RWPE2 (cell line): Measurements from ENCODE around the gene RPL3.

ENCODE experiments used
- ATAC-seq: fragments of 200-7000 bp; cut with Tn5 transposase; 3 replicates; pipeline ENCODE4 v1.9.1; 2021; ENCODE audit warnings: low read depth
- DNase-seq: peaks from one replicate; pipeline ENCODE4 v3.0.0-alpha.2; 2020; ENCODE audit warnings: low spot score
- H3K27ac ChIP-seq: fragments of 450-650 bp; 2 replicates; pipeline ENCODE4 v1.5.1; 2017; ENCODE audit warnings: mild to moderate bottlenecking; ENCODE audit not compliant: poor library complexity, severe bottlenecking
- H3K27me3 ChIP-seq: fragments of 250-450 bp; sonication (Bioruptor Pico); 2 replicates; pipeline ENCODE4 v1.5.1; 2021; ENCODE audit warnings: mild to moderate bottlenecking, moderate library complexity; ENCODE audit not compliant: insufficient read depth, poor library complexity, severe bottlenecking
- H3K36me3 ChIP-seq: fragments of 250-450 bp; sonication (Bioruptor Pico); 2 replicates; pipeline ENCODE4 v1.5.1; 2020; ENCODE audit warnings: low read depth, mild to moderate bottlenecking, moderate library complexity
- H3K4me1 ChIP-seq: fragments of 250-450 bp; sonication (Bioruptor Pico); 2 replicates; pipeline ENCODE4 v1.5.1; 2021; ENCODE audit warnings: mild to moderate bottlenecking, moderate library complexity; ENCODE audit not compliant: insufficient read depth, poor library complexity, severe bottlenecking
- H3K4me3 ChIP-seq: fragments of 250-450 bp; sonication (Bioruptor Pico); 2 replicates; pipeline ENCODE4 v1.5.1; 2021; ENCODE audit warnings: mild to moderate bottlenecking, moderate library complexity; ENCODE audit not compliant: severe bottlenecking
- H3K9me3 ChIP-seq: fragments of 250-450 bp; sonication (Bioruptor Pico); 2 replicates; pipeline ENCODE4 v1.5.1; 2021; ENCODE audit warnings: mild to moderate bottlenecking, moderate library complexity; ENCODE audit not compliant: severe bottlenecking
- CTCF ChIP-seq: fragments of 450-650 bp; IDR thresholded peaks from one replicate; pipeline ENCODE4 v1.5.1; 2017; ENCODE audit warnings: mild to moderate bottlenecking, moderate library complexity; ENCODE audit not compliant: poor library complexity, severe bottlenecking

Gene RPL3

GRCh38 chr22:39270280-39270679, 49.1 kb downstream of the RPL3 start:
- TF ChIP-seq CTCF, result no peak
- no peak for ATAC-seq
- no peak for DNase-seq
- H3K27me3 ChIP-seq, result no peaks in the 10 kb centered on the region
- no peaks in the 10 kb centered on the region for H3K36me3 ChIP-seq
- H3K9me3 ChIP-seq, result no peaks in the 10 kb centered on the region
- H3K4me1 ChIP-seq, result no peaks in the 10 kb centered on the region
- H3K4me3 ChIP-seq, result no peak overlapping the region
- H3K27ac ChIP-seq, result no peak overlapping the region

GRCh38 chr22:39269095-39269790, 50.2 kb downstream of the RPL3 start:
- H3K27ac ChIP-seq, result no peak overlapping the region
- ATAC-seq, result no peak
- no peaks in the 10 kb centered on the region for H3K27me3 ChIP-seq
- H3K36me3 ChIP-seq, result no peaks in the 10 kb centered on the region
- no peak for TF ChIP-seq CTCF
- no peaks in the 10 kb centered on the region for H3K9me3 ChIP-seq
- no peak for DNase-seq
- no peak overlapping the region for H3K4me3 ChIP-seq
- H3K4me1 ChIP-seq, result no peaks in the 10 kb centered on the region

- no peak for TF ChIP-seq CTCF
- H3K4me1 ChIP-seq, result no peaks in the 10 kb centered on the region
- H3K36me3 ChIP-seq, result no peaks in the 10 kb centered on the region
- no peaks in the 10 kb centered on the region for H3K9me3 ChIP-seq
- H3K4me3 ChIP-seq, result no peak overlapping the region
- ATAC-seq (no peak), DNase-seq (no peak)
- H3K27me3 ChIP-seq, result no peaks in the 10 kb centered on the region
- H3K27ac ChIP-seq, result no peak overlapping the region
These were observed 50.8 kb downstream of the RPL3 start for GRCh38 chr22:39268645-39269044.

- Histone ChIP-seq H3K36me3 (no peaks in the 10 kb centered on the region), H3K4me3 (no peak overlapping the region), H3K27ac (no peak overlapping the region), H3K27me3 (no peaks in the 10 kb centered on the region), H3K9me3 (no peaks in the 10 kb centered on the region), H3K4me1 (no peaks in the 10 kb centered on the region)
- ATAC-seq (no peak), DNase-seq (no peak)
- TF ChIP-seq CTCF, result no peak
These were observed 51.4 kb downstream of the RPL3 start for GRCh38 chr22:39267974-39268373.

- no peak for DNase-seq
- Histone ChIP-seq H3K36me3 (no peaks in the 10 kb centered on the region), H3K27ac (no peak overlapping the region), H3K4me1 (no peaks in the 10 kb centered on the region), H3K27me3 (no peaks in the 10 kb centered on the region), H3K4me3 (no peak overlapping the region), H3K9me3 (no peaks in the 10 kb centered on the region)
- ATAC-seq, result no peak
- no peak for TF ChIP-seq CTCF
These were observed 52.9 kb downstream of the RPL3 start for GRCh38 chr22:39266398-39267030.
